Vagina (tissue), 2 donors: ENCODE measurements around the gene EHD3.

Experiments
- POLR2A ChIP-seq, 2 donors: fragments of 450-650 bp; IDR thresholded peaks; one replicate each; pipeline ENCODE4 v1.6.1; 2017; ENCODE audit warnings: antibody characterized with exemption in 2 of 2, mild to moderate bottlenecking in 2 of 2, moderate library complexity in 2 of 2
- TF ChIP-seq, protein P1 (sequence below), 3 experiments: fragments of 450-650 bp in 2 of 3; fragments of 200-600 bp in 1 of 3; sonication (generic) in 1 of 3; IDR thresholded peaks; one replicate each; pipeline ENCODE4 v1.5.1; 2017 to 2019; ENCODE audit warnings: antibody characterized with exemption in 3 of 3, mild to moderate bottlenecking in 2 of 3, moderate library complexity in 2 of 3

DNA sequence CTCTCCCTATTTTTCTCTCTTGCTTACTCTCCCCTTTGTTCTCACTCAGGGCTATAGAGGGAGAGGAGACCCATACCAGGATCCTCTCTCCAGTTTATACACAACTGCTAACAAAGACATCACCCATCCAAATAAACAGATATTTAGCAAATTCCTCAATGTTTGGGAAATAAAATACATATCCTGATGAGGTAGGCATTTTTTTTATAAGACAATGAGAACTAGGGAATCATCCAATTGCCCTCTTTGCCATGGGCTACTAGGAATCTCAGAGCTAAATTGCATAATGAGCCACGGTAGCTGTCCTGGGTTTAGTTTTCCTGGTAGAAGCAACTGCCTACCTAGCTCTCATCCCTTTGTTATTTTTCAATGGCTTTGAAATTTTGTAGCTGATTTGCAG lies 43.8 kb upstream of the EHD3 start:
- TF ChIP-seq, protein P1, sequence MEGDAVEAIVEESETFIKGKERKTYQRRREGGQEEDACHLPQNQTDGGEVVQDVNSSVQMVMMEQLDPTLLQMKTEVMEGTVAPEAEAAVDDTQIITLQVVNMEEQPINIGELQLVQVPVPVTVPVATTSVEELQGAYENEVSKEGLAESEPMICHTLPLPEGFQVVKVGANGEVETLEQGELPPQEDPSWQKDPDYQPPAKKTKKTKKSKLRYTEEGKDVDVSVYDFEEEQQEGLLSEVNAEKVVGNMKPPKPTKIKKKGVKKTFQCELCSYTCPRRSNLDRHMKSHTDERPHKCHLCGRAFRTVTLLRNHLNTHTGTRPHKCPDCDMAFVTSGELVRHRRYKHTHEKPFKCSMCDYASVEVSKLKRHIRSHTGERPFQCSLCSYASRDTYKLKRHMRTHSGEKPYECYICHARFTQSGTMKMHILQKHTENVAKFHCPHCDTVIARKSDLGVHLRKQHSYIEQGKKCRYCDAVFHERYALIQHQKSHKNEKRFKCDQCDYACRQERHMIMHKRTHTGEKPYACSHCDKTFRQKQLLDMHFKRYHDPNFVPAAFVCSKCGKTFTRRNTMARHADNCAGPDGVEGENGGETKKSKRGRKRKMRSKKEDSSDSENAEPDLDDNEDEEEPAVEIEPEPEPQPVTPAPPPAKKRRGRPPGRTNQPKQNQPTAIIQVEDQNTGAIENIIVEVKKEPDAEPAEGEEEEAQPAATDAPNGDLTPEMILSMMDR (IDR thresholded peaks at IDR 0.05) = no peak
- no peak for TF ChIP-seq POLR2A (IDR thresholded peaks at IDR 0.05)
